Measurements from ENCODE around the gene MT3. TPM values are rescaled to one million over a fixed set of nuclear protein-coding genes. Genes with fewer than 3 reads are reported as not detected.
A peak's percentile ranks its signal among the peaks of the same experiment; 100 is the strongest.

The MT3 gene
- total RNA-seq, 5 donors from 2014 or later (not counting 1 experiment from before 2014, with no cell fraction given): 0.66 to 1.9 (median 0.84) TPM; not detected in 1

DNA sequence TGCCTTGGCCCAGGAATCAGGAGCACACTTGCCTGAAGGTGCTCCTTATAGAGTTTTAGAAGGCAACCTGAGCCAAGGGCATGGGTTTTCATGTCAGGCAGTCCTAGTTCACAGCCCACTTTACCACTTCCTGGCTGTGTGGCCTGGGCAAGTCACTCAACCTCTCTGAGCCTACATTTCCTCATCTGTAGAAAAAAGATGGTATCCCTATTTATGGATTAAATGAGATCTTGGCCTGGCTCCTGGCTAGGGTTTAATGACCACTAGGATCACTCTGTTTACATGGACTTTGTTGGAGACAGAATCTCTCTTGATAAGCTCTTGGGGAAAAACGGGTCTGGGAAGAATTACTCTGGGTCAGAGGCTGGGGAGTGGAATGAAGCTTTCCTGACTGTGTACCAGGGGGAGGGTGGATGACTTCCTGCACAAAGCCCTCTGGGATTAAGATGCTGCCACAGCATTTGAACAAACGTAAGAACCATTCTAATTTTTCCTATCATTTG is 21.3 kb downstream of the MT3 start:
- Histone ChIP-seq H3K9me3 (no peaks in the 10 kb centered on the region), H3K27me3 (replicated peaks in 1 of 2; ENCODE audit: control insufficient read depth in 2 of 2, extremely low read depth in 1 of 2, insufficient read depth in 2 of 2, low read length in 1 of 2) (no peaks in the 10 kb centered on the region), H3K4me1 (ENCODE audit: control insufficient read depth in 1 of 2, extremely low read depth in 1 of 2, insufficient read depth in 2 of 2, low read length in 2 of 2) (peaks cover 27 to 51% of the 10 kb centered on the region in 2 experiments), H3K36me3 (ENCODE audit: control insufficient read depth in 2 of 2, extremely low read depth in 1 of 2, insufficient read depth in 1 of 2, low read length in 1 of 2) (no peaks in the 10 kb centered on the region), H3K4me3 (ENCODE audit: control insufficient read depth in 1 of 2, extremely low read depth in 1 of 2, low read length in 1 of 2) (no peak overlapping the region), H3K27ac (ENCODE audit: low read length) (peak overlapping the region; percentile 95)
- 63% methylated on average over 2 of the region's 2 CpGs for WGBS (ENCODE audit: insufficient coverage)
- peak in 2 of 35 experiments; percentile 17 to 29 for DNase-seq
- H3K27me3 Mint-ChIP-seq: no peaks in the 10 kb centered on the region
- peak overlapping the region; percentile 93 to 98 for H3K27ac Mint-ChIP-seq
- H3K4me3 Mint-ChIP-seq: peak overlapping the region; percentile 72 to 96 (median 91)
- ChIA-PET CTCF (interaction anchor here in 1 of 2 donors (1.0 to 2.3 kb wide), 3 partner anchors 10 to 92 kb away, joined by 3 to 8 read pairs (median 5); no protein-coding TSS in a partner anchor), POLR2A (interaction anchor here in 1 of 2 donors (1.3 to 1.6 kb wide), 2 partner anchors 13 to 33 kb away, joined by 3 to 5 read pairs; no protein-coding TSS in a partner anchor)
- no peaks in the 10 kb centered on the region for H3K36me3 Mint-ChIP-seq
- H3K4me1 Mint-ChIP-seq: peaks cover 49 to 58% (median 51%) of the 10 kb centered on the region in 3 donors
- peak in 2 of 4 experiments; percentile 5 to 34 for ATAC-seq (replicated peaks in 1 of 4)
- H3K9me3 Mint-ChIP-seq: no peaks in the 10 kb centered on the region

DNA sequence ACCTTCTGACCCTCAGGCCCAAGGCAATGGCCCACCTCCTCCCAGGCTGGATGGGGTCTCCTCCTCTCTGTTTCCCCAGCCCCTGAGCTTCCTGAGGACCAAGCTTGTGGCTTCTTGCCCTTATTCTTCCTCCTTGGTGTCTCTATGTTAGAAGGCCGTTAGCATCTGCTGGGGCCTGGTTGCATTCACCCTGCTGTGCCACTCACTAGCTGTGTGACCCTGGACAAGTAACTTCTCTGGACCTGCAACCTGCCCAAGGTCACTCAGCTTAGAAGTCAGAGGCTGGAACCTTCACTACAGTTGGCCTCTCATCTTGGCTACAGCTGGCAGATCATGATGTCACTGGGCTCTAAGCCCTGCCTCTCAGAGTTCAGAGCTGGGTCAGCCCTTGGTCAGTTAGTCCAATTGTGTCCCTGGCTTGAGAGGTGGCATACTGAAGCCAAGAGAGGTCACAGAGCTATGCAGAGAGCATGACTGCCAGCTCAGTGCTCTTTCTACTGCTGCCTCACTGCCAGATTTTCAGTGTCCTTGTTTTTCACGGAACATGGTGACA is 22.0 kb downstream of the MT3 start:
- H3K36me3 ChIP-seq (ENCODE audit: control insufficient read depth in 2 of 2, extremely low read depth in 1 of 2, insufficient read depth in 1 of 2, low read length in 1 of 2): no peaks in the 10 kb centered on the region
- CTCF ChIA-PET: interaction anchor here (0.6 to 2.3 kb wide), 5 partner anchors 10 to 1124 kb away, joined by 3 to 8 read pairs (median 5); no protein-coding TSS in a partner anchor
- no peak overlapping the region for H3K4me3 ChIP-seq (ENCODE audit: control insufficient read depth in 1 of 2, extremely low read depth in 1 of 2, low read length in 1 of 2)
- POLR2A ChIA-PET: interaction anchor here in 1 of 2 donors (0.5 kb wide), 1 partner anchor 84 kb away, joined by 3 read pairs; no protein-coding TSS in a partner anchor
- H3K27ac ChIP-seq (ENCODE audit: low read length): peak overlapping the region; percentile 95
- WGBS (ENCODE audit: insufficient coverage): 78% methylated on average over 1 of the region's 2 CpGs
- peaks cover 27 to 51% of the 10 kb centered on the region in 2 experiments for H3K4me1 ChIP-seq (ENCODE audit: control insufficient read depth in 1 of 2, extremely low read depth in 1 of 2, insufficient read depth in 2 of 2, low read length in 2 of 2)
- H3K36me3 Mint-ChIP-seq: no peaks in the 10 kb centered on the region
- H3K27me3 Mint-ChIP-seq: no peaks in the 10 kb centered on the region
- no peaks in the 10 kb centered on the region for H3K9me3 Mint-ChIP-seq
- no peaks in the 10 kb centered on the region for H3K9me3 ChIP-seq
- H3K4me1 Mint-ChIP-seq: peaks cover 47 to 56% (median 49%) of the 10 kb centered on the region in 3 donors
- peak overlapping the region; percentile 93 to 98 for H3K27ac Mint-ChIP-seq
- H3K4me3 Mint-ChIP-seq: peak overlapping the region in 2 of 3 donors; percentile 17 to 96
- DNase-seq (no peak), ATAC-seq (replicated peaks in 1 of 4) (no peak)
- peaks cover 0 to 3% of the 10 kb centered on the region in 2 experiments for H3K27me3 ChIP-seq (replicated peaks in 1 of 2; ENCODE audit: control insufficient read depth in 2 of 2, extremely low read depth in 1 of 2, insufficient read depth in 2 of 2, low read length in 1 of 2)

DNA sequence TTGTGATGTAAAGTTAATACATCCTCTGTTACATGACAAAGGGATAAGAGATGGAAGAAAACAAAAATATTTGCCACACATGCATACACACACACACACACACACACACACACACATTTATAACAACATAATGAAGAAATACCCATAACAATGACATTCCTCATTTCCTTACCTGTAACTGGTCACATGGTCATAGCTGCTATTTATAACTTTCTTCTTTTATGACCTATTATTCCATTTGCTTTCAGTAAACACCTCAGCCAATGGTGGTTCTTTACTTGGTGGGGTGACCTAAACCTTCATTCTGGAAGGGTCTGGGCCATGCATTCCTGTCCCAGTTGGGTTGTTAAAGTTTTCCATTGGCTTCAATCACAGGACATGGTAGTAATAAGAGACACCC is 24.4 kb downstream of the MT3 start:
- H3K36me3 Mint-ChIP-seq: no peaks in the 10 kb centered on the region
- no peak for DNase-seq
- Histone ChIP-seq H3K27ac (ENCODE audit: low read length) (no peak overlapping the region), H3K4me3 (ENCODE audit: control insufficient read depth in 1 of 2, extremely low read depth in 1 of 2, low read length in 1 of 2) (no peak overlapping the region), H3K27me3 (replicated peaks in 1 of 2; ENCODE audit: control insufficient read depth in 2 of 2, extremely low read depth in 1 of 2, insufficient read depth in 2 of 2, low read length in 1 of 2) (peaks cover 15 to 18% of the 10 kb centered on the region in 2 experiments), H3K36me3 (ENCODE audit: control insufficient read depth in 2 of 2, extremely low read depth in 1 of 2, insufficient read depth in 1 of 2, low read length in 1 of 2) (no peaks in the 10 kb centered on the region), H3K4me1 (ENCODE audit: control insufficient read depth in 1 of 2, extremely low read depth in 1 of 2, insufficient read depth in 2 of 2, low read length in 2 of 2) (peaks cover 23 to 42% of the 10 kb centered on the region in 2 experiments), H3K9me3 (no peaks in the 10 kb centered on the region)
- ATAC-seq (replicated peaks in 1 of 4): no peak
- H3K9me3 Mint-ChIP-seq: no peaks in the 10 kb centered on the region
- peaks cover 0 to 19% of the 10 kb centered on the region in 2 donors for H3K27me3 Mint-ChIP-seq
- ChIA-PET CTCF (interaction anchor here in 1 of 2 donors (1.1 to 2.0 kb wide), 2 partner anchors 10 to 88 kb away, joined by 3 to 6 read pairs; no protein-coding TSS in a partner anchor), POLR2A (no interaction called here)
- H3K4me1 Mint-ChIP-seq: peaks cover 39 to 44% (median 41%) of the 10 kb centered on the region in 3 donors
- H3K4me3 Mint-ChIP-seq: no peak overlapping the region
- H3K27ac Mint-ChIP-seq: no peak overlapping the region

GRCh38 chr16:56614549-56614991 is 25.2 kb downstream of the MT3 start:
- Histone ChIP-seq H3K36me3 (ENCODE audit: control insufficient read depth in 2 of 2, extremely low read depth in 1 of 2, insufficient read depth in 1 of 2, low read length in 1 of 2) (no peaks in the 10 kb centered on the region), H3K9me3 (no peaks in the 10 kb centered on the region), H3K27ac (ENCODE audit: low read length) (no peak overlapping the region), H3K27me3 (replicated peaks in 1 of 2; ENCODE audit: control insufficient read depth in 2 of 2, extremely low read depth in 1 of 2, insufficient read depth in 2 of 2, low read length in 1 of 2) (peaks cover 16 to 18% of the 10 kb centered on the region in 2 experiments), H3K4me1 (ENCODE audit: control insufficient read depth in 1 of 2, extremely low read depth in 1 of 2, insufficient read depth in 2 of 2, low read length in 2 of 2) (peaks cover 17 to 33% of the 10 kb centered on the region in 2 experiments), H3K4me3 (ENCODE audit: control insufficient read depth in 1 of 2, extremely low read depth in 1 of 2, low read length in 1 of 2) (no peak overlapping the region)
- ATAC-seq (replicated peaks in 1 of 4) (no peak), DNase-seq (no peak)
- Mint-ChIP-seq H3K9me3 (no peaks in the 10 kb centered on the region), H3K4me1 (peaks cover 32 to 36% (median 35%) of the 10 kb centered on the region in 3 donors), H3K4me3 (no peak overlapping the region), H3K36me3 (no peaks in the 10 kb centered on the region), H3K27me3 (peaks cover 0 to 22% of the 10 kb centered on the region in 2 donors), H3K27ac (peak overlapping the region in 1 of 2 donors; percentile 29)
- ChIA-PET CTCF (interaction anchor here in 1 of 2 donors (0.6 kb wide), 1 partner anchor 680 kb away, joined by 3 read pairs; no protein-coding TSS in a partner anchor), POLR2A (interaction anchor here in 1 of 2 donors (0.6 to 1.0 kb wide), 2 partner anchors 14 to 162 kb away, joined by 3 to 6 read pairs; no protein-coding TSS in a partner anchor)

- H3K27me3 ChIP-seq (replicated peaks in 1 of 2; ENCODE audit: control insufficient read depth in 2 of 2, extremely low read depth in 1 of 2, insufficient read depth in 2 of 2, low read length in 1 of 2): peaks cover 17 to 18% of the 10 kb centered on the region in 2 experiments
- POLR2A ChIA-PET: interaction anchor here in 1 of 2 donors (0.6 to 1.2 kb wide), 2 partner anchors 11 to 162 kb away, joined by 3 read pairs; no protein-coding TSS in a partner anchor
- H3K9me3 Mint-ChIP-seq: no peaks in the 10 kb centered on the region
- H3K36me3 Mint-ChIP-seq: no peaks in the 10 kb centered on the region
- peaks cover 25 to 28% (median 27%) of the 10 kb centered on the region in 3 donors for H3K4me1 Mint-ChIP-seq
- no peaks in the 10 kb centered on the region for H3K9me3 ChIP-seq
- CTCF ChIA-PET: interaction anchor here in 1 of 2 donors (0.6 kb wide), 1 partner anchor 679 kb away, joined by 3 read pairs; no protein-coding TSS in a partner anchor
- no peak overlapping the region for H3K27ac ChIP-seq (ENCODE audit: low read length)
- DNase-seq (no peak), ATAC-seq (replicated peaks in 1 of 4) (no peak)
- H3K4me1 ChIP-seq (ENCODE audit: control insufficient read depth in 1 of 2, extremely low read depth in 1 of 2, insufficient read depth in 2 of 2, low read length in 2 of 2): peaks cover 9 to 25% of the 10 kb centered on the region in 2 experiments
- H3K36me3 ChIP-seq (ENCODE audit: control insufficient read depth in 2 of 2, extremely low read depth in 1 of 2, insufficient read depth in 1 of 2, low read length in 1 of 2): no peaks in the 10 kb centered on the region
- no peak overlapping the region for H3K4me3 ChIP-seq (ENCODE audit: control insufficient read depth in 1 of 2, extremely low read depth in 1 of 2, low read length in 1 of 2)
- WGBS (ENCODE audit: insufficient coverage): 83% methylated on average over 1 of the region's 3 CpGs
- H3K4me3 Mint-ChIP-seq: no peak overlapping the region
- H3K27ac Mint-ChIP-seq: no peak overlapping the region
- H3K27me3 Mint-ChIP-seq: peaks cover 0 to 22% of the 10 kb centered on the region in 2 donors
Observed at GRCh38 chr16:56615353-56615752, 26.0 kb downstream of the MT3 start.

DNA sequence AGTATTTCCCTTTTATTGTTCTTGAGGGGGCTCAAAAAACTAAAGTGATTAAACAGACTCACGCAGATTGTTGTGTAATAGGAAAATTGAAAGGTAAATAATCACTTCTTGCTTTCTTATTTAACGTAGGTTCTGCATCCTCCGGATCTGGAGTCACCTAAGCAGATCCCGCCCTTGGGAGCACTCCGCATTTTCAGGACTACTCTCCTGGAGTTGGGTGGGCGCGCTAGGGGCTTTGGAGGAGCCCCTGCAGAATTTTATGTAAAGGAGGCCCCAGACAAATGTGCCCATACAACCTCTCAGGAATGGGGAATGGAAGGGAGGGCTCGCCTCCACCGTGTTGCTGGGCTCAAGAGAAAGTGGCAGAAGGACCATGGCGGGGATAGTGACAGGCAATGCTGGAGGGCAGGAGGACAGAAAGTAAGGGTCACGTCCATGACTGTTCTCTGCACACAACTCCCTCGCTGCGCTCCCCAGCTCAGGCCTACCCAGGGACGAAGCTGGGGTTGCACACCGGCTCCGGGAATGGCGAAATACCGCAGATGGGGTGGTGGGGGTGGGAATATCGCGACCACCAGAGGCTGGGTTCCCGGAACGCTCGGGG is 27.4 kb downstream of the MT3 start:
- peak in 1 of 4 experiments; percentile 17 for ATAC-seq (replicated peaks in 1 of 4)
- peaks cover 3 to 13% of the 10 kb centered on the region in 2 experiments for H3K4me1 ChIP-seq (ENCODE audit: control insufficient read depth in 1 of 2, extremely low read depth in 1 of 2, insufficient read depth in 2 of 2, low read length in 2 of 2)
- no peak for DNase-seq
- H3K27ac ChIP-seq (ENCODE audit: low read length): no peak overlapping the region
- Mint-ChIP-seq H3K36me3 (no peaks in the 10 kb centered on the region), H3K4me3 (peak overlapping the region; percentile 23 to 75 (median 39)), H3K27ac (no peak overlapping the region), H3K4me1 (peaks cover 12 to 15% (median 15%) of the 10 kb centered on the region in 3 donors), H3K9me3 (no peaks in the 10 kb centered on the region), H3K27me3 (peaks cover 0 to 22% of the 10 kb centered on the region in 2 donors)
- ChIA-PET POLR2A (no interaction called here), CTCF (no interaction called here)
- no peaks in the 10 kb centered on the region for H3K36me3 ChIP-seq (ENCODE audit: control insufficient read depth in 2 of 2, extremely low read depth in 1 of 2, insufficient read depth in 1 of 2, low read length in 1 of 2)
- H3K9me3 ChIP-seq: no peaks in the 10 kb centered on the region
- H3K27me3 ChIP-seq (replicated peaks in 1 of 2; ENCODE audit: control insufficient read depth in 2 of 2, extremely low read depth in 1 of 2, insufficient read depth in 2 of 2, low read length in 1 of 2): peaks cover 17 to 18% of the 10 kb centered on the region in 2 experiments
- peak overlapping the region; percentile 34 to 35 for H3K4me3 ChIP-seq (ENCODE audit: control insufficient read depth in 1 of 2, extremely low read depth in 1 of 2, low read length in 1 of 2)
- WGBS (ENCODE audit: insufficient coverage): 48% methylated on average over 18 of the region's 23 CpGs
